ENCODE results near the gene SRRM3. TPM values are rescaled to one million over a fixed set of nuclear protein-coding genes. Genes with fewer than 3 reads are reported as not detected.
A peak's percentile ranks its signal among the peaks of the same experiment; 100 is the strongest.

SRRM3 gene
- total RNA-seq, 2 experiments from 2014 or later, result not detected

GRCh38 chr7:76325092-76325491, 123.4 kb downstream of the SRRM3 start:
- ChIA-PET CTCF (ENCODE audit: unreplicated experiment) (interaction anchor here (0.9 kb wide), 1 partner anchor 34 kb away, joined by 4 read pairs; the partner anchor contains the start of gene YWHAG), POLR2A (interaction anchor here (0.7 to 2.2 kb wide), 4 partner anchors 9 to 34 kb away, joined by 3 to 7 read pairs (median 5); partner anchors contain the start of gene YWHAG)
- TF ChIP-seq EZH2phosphoT487 (IDR thresholded peaks at IDR 0.05; ENCODE audit: borderline replicate concordance, low read depth, low read length) (no peak), CTCF (conservative IDR thresholded peaks at IDR 0.05; ENCODE audit: low read length) (no peak)
- H4K20me1 ChIP-seq (ENCODE audit: insufficient read depth, low read length), result peaks cover 7% of the 10 kb centered on the region; the same call in 1 of the 2 replicates
- peaks cover 82% of the 10 kb centered on the region for H3K36me3 ChIP-seq (ENCODE audit: insufficient read depth, low read length)
- no peaks in the 10 kb centered on the region for H3K9me3 ChIP-seq (ENCODE audit: low read length)
- H3K27ac ChIP-seq (ENCODE audit: low read depth, low read length, poor library complexity, severe bottlenecking), result no peak overlapping the region
- H3K4me2 ChIP-seq (ENCODE audit: low read length), result no peak overlapping the region
- H3K79me2 ChIP-seq (ENCODE audit: insufficient read depth, low read depth, low read length), result peaks cover 26% of the 10 kb centered on the region
- H3K4me1 ChIP-seq (ENCODE audit: insufficient read depth, low read length, poor library complexity, severe bottlenecking), result no peaks in the 10 kb centered on the region
- BruUV-seq (replicated peaks), result no TSS peak
- H3K4me3 ChIP-seq (ENCODE audit: low read depth, low read length, poor library complexity, severe bottlenecking), result no peak overlapping the region
- intact Hi-C loops (cut with micrococcal nuclease; ENCODE audit: unreplicated experiment), result no loop called here
- no peak for DNase-seq (ENCODE audit: low spot score)
- no peaks in the 10 kb centered on the region for H3K9me2 ChIP-seq (ENCODE audit: insufficient read depth, low read length)
- no peak overlapping the region for H2AFZ ChIP-seq (ENCODE audit: low read length)

DNA sequence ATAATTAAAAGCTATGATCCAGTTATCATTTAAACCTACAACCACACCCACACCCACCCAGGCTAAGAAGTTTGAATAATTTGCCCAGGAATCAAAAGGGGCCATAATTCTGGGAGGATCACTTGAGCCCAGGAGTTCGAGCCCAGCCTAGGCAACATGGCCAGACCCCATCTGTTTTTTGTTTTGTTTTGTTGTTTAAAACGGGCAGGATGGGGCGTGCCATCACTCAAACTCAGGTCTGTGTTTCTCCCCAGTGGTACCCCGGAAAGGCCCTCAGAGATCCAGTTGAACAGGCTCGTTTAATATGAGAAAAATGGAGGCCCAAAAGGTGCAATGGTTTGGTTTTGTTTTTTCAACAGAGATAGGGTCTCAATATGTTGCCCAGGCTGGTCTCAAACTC, 124.1 kb downstream of the SRRM3 start:
- H3K27ac ChIP-seq (ENCODE audit: low read depth, low read length, poor library complexity, severe bottlenecking), result no peak overlapping the region
- H3K9me2 ChIP-seq (ENCODE audit: insufficient read depth, low read length), result no peaks in the 10 kb centered on the region
- no peak for DNase-seq (ENCODE audit: low spot score)
- no peaks in the 10 kb centered on the region for H3K4me1 ChIP-seq (ENCODE audit: insufficient read depth, low read length, poor library complexity, severe bottlenecking)
- ChIA-PET POLR2A (interaction anchor here (2.2 kb wide), 1 partner anchor 9 kb away, joined by 7 read pairs; no protein-coding TSS in a partner anchor), CTCF (ENCODE audit: unreplicated experiment) (no interaction called here)
- intact Hi-C loops (cut with micrococcal nuclease; ENCODE audit: unreplicated experiment), result no loop called here
- no peak overlapping the region for H3K4me3 ChIP-seq (ENCODE audit: low read depth, low read length, poor library complexity, severe bottlenecking)
- H2AFZ ChIP-seq (ENCODE audit: low read length), result no peak overlapping the region
- TF ChIP-seq EZH2phosphoT487 (IDR thresholded peaks at IDR 0.05; ENCODE audit: borderline replicate concordance, low read depth, low read length), result no peak
- no peak for TF ChIP-seq CTCF (conservative IDR thresholded peaks at IDR 0.05; ENCODE audit: low read length)
- peaks cover 14% of the 10 kb centered on the region; the same call in 1 of the 2 replicates for H4K20me1 ChIP-seq (ENCODE audit: insufficient read depth, low read length)
- BruUV-seq (replicated peaks), result no TSS peak
- H3K79me2 ChIP-seq (ENCODE audit: insufficient read depth, low read depth, low read length), result peaks cover 32% of the 10 kb centered on the region
- no peak overlapping the region for H3K4me2 ChIP-seq (ENCODE audit: low read length)
- H3K36me3 ChIP-seq (ENCODE audit: insufficient read depth, low read length), result peaks cover 89% of the 10 kb centered on the region
- H3K9me3 ChIP-seq (ENCODE audit: low read length), result no peaks in the 10 kb centered on the region

GRCh38 chr7:76326646-76327233, 125.0 kb downstream of the SRRM3 start:
- Histone ChIP-seq H3K36me3 (ENCODE audit: insufficient read depth, low read length) (peaks cover 97% of the 10 kb centered on the region), H3K4me2 (ENCODE audit: low read length) (no peak overlapping the region), H3K27ac (ENCODE audit: low read depth, low read length, poor library complexity, severe bottlenecking) (no peak overlapping the region), H3K4me3 (ENCODE audit: low read depth, low read length, poor library complexity, severe bottlenecking) (no peak overlapping the region), H2AFZ (ENCODE audit: low read length) (no peak overlapping the region), H3K79me2 (ENCODE audit: insufficient read depth, low read depth, low read length) (peaks cover 41% of the 10 kb centered on the region), H3K9me3 (ENCODE audit: low read length) (no peaks in the 10 kb centered on the region), H4K20me1 (ENCODE audit: insufficient read depth, low read length) (peaks cover 18% of the 10 kb centered on the region; the same call in 1 of the 2 replicates), H3K4me1 (ENCODE audit: insufficient read depth, low read length, poor library complexity, severe bottlenecking) (no peaks in the 10 kb centered on the region), H3K9me2 (ENCODE audit: insufficient read depth, low read length) (no peaks in the 10 kb centered on the region)
- DNase-seq (ENCODE audit: low spot score), result no peak
- ChIA-PET CTCF (ENCODE audit: unreplicated experiment) (no interaction called here), POLR2A (interaction anchor here (1.2 to 2.2 kb wide), 2 partner anchors 8 to 9 kb away, joined by 6 to 7 read pairs; no protein-coding TSS in a partner anchor)
- intact Hi-C loops (cut with micrococcal nuclease; ENCODE audit: unreplicated experiment), result no loop called here
- BruUV-seq (replicated peaks), result TSS peak; percentile 66
- TF ChIP-seq CTCF (conservative IDR thresholded peaks at IDR 0.05; ENCODE audit: low read length), result no peak
- no peak for TF ChIP-seq EZH2phosphoT487 (IDR thresholded peaks at IDR 0.05; ENCODE audit: borderline replicate concordance, low read depth, low read length)
